ENCODE measurements around the gene PSAT1.
"Not testable (repeated sequence)": the region's sequence is repeated elsewhere in the genome, so short reads cannot be mapped to it uniquely, and the experiment has no call there.

Gene PSAT1

GRCh38 chr9:78296893-78297671, at the start of gene PSAT1:
TSS of gene PSAT1 (plus strand) at chr9:78297125. CDS start at chr9:78297211, 86 bp downstream.
- peak; percentile 84 for DNase-seq

GRCh38 chr9:78248635-78249034, 48.3 kb upstream of the PSAT1 start:
- DNase-seq = no peak

GRCh38 chr9:78249542-78249941, 47.4 kb upstream of the PSAT1 start:
- no peak for DNase-seq

GRCh38 chr9:78252616-78253015, 44.3 kb upstream of the PSAT1 start:
- no peak for DNase-seq

GRCh38 chr9:78253285-78253684, 43.6 kb upstream of the PSAT1 start:
- DNase-seq = no peak

- no peak for DNase-seq
These were observed 35.4 kb upstream of the PSAT1 start for GRCh38 chr9:78261403-78262001.

- DNase-seq = no peak
These were observed 34.3 kb upstream of the PSAT1 start for GRCh38 chr9:78262655-78263054.

GRCh38 chr9:78267889-78268288, 29.0 kb upstream of the PSAT1 start:
- no peak for DNase-seq

- DNase-seq = no peak
These were observed 27.1 kb upstream of the PSAT1 start for GRCh38 chr9:78269784-78270183.

GRCh38 chr9:78272307-78272706, 24.6 kb upstream of the PSAT1 start:
- DNase-seq = no peak

GRCh38 chr9:78273761-78274160, 23.2 kb upstream of the PSAT1 start:
- no peak for DNase-seq

- no peak for DNase-seq
These were observed 18.6 kb upstream of the PSAT1 start for GRCh38 chr9:78278177-78278777.

- no peak for DNase-seq
These were observed 18.1 kb upstream of the PSAT1 start for GRCh38 chr9:78278801-78279200.

- DNase-seq = no peak
These were observed 15.8 kb upstream of the PSAT1 start for GRCh38 chr9:78280982-78281668.

GRCh38 chr9:78284181-78284580, 12.7 kb upstream of the PSAT1 start:
- DNase-seq = not testable (repeated sequence)

- no peak for DNase-seq
These were observed 10.8 kb upstream of the PSAT1 start for GRCh38 chr9:78286125-78286524.

- no peak for DNase-seq
These were observed 10.0 kb upstream of the PSAT1 start for GRCh38 chr9:78286946-78287388.

GRCh38 chr9:78288214-78288892, 8.6 kb upstream of the PSAT1 start:
- no peak for DNase-seq

- no peak for DNase-seq
These were observed 7.5 kb upstream of the PSAT1 start for GRCh38 chr9:78289474-78289873.

- DNase-seq = no peak
These were observed 5.5 kb upstream of the PSAT1 start for GRCh38 chr9:78291240-78291925.

- no peak for DNase-seq
These were observed 4.9 kb upstream of the PSAT1 start for GRCh38 chr9:78292026-78292425.
